Subcutaneous abdominal adipose tissue (tissue), 5 donors: Measurements from ENCODE around the gene MED9.

Experiments used
- H3K27ac ChIP-seq: one replicate; pipeline ENCODE4 v1.7.0; 2013; ENCODE audit warnings: low read depth, mild to moderate bottlenecking, inconsistent platforms, low read length, moderate library complexity
- H3K27me3 ChIP-seq, 5 donors: one replicate each; pipeline ENCODE4 v1.7.0; 2013; ENCODE audit warnings: low read length in 5 of 5, inconsistent platforms in 1 of 5; ENCODE audit not compliant: control insufficient read depth in 5 of 5, insufficient read depth in 4 of 5
- H3K36me3 ChIP-seq, 5 donors: one replicate each; pipeline ENCODE4 v1.7.0; 2013; ENCODE audit warnings: low read length in 5 of 5; ENCODE audit not compliant: control insufficient read depth in 5 of 5, insufficient read depth in 5 of 5
- H3K4me1 ChIP-seq, 5 donors: one replicate each; pipeline ENCODE4 v1.7.0; 2013; ENCODE audit warnings: low read length in 5 of 5, mild to moderate bottlenecking in 3 of 5, moderate library complexity in 1 of 5; ENCODE audit not compliant: control insufficient read depth in 5 of 5, insufficient read depth in 5 of 5
- H3K4me3 ChIP-seq, 5 donors: one replicate each; pipeline ENCODE4 v1.7.0; 2013; ENCODE audit warnings: low read length in 5 of 5, low read depth in 1 of 5
- H3K9ac ChIP-seq, 5 donors: one replicate each; pipeline ENCODE4 v1.7.0; 2013; ENCODE audit warnings: low read length in 5 of 5, mild to moderate bottlenecking in 4 of 5, moderate library complexity in 3 of 5
- H3K9me3 ChIP-seq, 5 donors: one replicate each; pipeline ENCODE4 v1.7.0; 2013; ENCODE audit warnings: low read length in 5 of 5; ENCODE audit not compliant: control insufficient read depth in 5 of 5
- donor health status: healthy.
- donor health status: healthy.
- donor health status: healthy.
- donor health status: healthy.
- donor health status: healthy.

The MED9 gene

DNA sequence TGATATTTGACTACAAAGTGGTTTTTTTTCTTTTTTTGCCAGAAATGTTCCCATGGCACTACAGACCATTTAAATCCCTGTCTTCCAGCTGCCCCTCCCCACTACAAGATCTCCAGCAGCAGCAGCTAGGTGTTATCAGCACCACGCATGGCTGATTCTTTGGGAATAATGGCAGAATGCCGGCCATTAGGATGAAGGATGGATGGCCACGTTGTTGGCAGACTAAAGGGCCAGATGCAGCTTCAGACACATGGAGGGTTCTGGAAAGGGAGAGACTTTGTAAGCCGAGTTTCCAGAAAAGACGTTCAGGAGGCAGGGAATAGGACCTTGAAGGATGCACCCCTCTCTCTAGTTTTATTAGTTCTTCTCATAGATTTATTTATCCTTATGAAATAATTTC, 10.3 kb upstream of the MED9 start:
- Histone ChIP-seq H3K27me3 (no peaks in the 10 kb centered on the region), H3K4me1 (peaks cover 4 to 22% (median 16%) of the 10 kb centered on the region in 5 donors), H3K36me3 (no peaks in the 10 kb centered on the region), H3K27ac (no peak overlapping the region), H3K9ac (no peak overlapping the region), H3K9me3 (no peaks in the 10 kb centered on the region), H3K4me3 (no peak overlapping the region)

GRCh38 chr17:17467016-17467415, 9.8 kb upstream of the MED9 start:
- Histone ChIP-seq H3K4me3 (no peak overlapping the region), H3K9me3 (no peaks in the 10 kb centered on the region), H3K4me1 (peaks cover 4 to 22% (median 16%) of the 10 kb centered on the region in 5 donors), H3K27ac (no peak overlapping the region), H3K27me3 (no peaks in the 10 kb centered on the region), H3K9ac (no peak overlapping the region), H3K36me3 (no peaks in the 10 kb centered on the region)

- no peak overlapping the region for H3K4me3 ChIP-seq
- no peaks in the 10 kb centered on the region for H3K9me3 ChIP-seq
- no peak overlapping the region for H3K9ac ChIP-seq
- no peaks in the 10 kb centered on the region for H3K36me3 ChIP-seq
- H3K4me1 ChIP-seq, result peaks cover 4 to 22% (median 16%) of the 10 kb centered on the region in 5 donors
- H3K27me3 ChIP-seq, result no peaks in the 10 kb centered on the region
- H3K27ac ChIP-seq, result no peak overlapping the region
Measured at GRCh38 chr17:17467720-17468119, 9.1 kb upstream of the MED9 start.

DNA sequence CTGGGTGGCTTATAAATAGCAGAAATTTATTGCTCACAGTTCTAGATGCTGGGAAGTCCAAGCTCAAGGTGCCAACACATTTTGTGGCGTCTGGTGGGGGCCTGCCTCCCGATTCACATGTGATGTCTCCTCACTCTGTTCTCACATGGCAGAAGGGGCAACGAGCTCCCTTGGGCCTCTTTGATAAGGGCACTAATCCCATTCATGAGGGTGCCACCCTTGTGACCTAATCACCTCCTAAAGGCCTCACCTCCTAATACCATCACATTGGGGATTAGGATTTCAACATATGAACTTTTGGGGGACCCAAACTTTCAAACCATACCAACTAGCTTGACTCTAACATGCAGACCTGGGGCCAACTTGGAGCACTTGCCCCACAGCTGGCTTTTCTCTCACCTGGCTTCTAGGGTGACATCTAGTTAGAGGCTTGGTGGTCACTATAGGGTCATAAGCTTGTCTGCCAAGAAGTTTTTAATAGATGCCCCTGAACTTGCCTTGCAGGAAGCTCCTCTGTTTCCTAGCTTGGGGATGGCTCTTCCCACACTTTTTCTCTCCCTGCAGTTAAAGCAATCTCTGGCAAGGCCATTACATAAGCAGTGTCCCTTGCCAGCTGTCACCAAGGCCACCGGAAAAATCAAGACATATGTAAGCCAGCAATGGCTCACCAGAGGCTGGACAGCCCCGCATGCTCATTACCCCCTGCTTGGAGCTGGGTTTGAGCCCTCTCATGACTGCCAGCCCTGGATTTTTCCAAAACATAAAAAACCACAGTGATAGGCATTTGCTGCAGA, 8.4 kb upstream of the MED9 start:
- no peak overlapping the region for H3K4me3 ChIP-seq
- peaks cover 4 to 22% (median 16%) of the 10 kb centered on the region in 5 donors for H3K4me1 ChIP-seq
- no peaks in the 10 kb centered on the region for H3K9me3 ChIP-seq
- H3K36me3 ChIP-seq, result no peaks in the 10 kb centered on the region
- no peak overlapping the region for H3K27ac ChIP-seq
- H3K9ac ChIP-seq, result no peak overlapping the region
- no peaks in the 10 kb centered on the region for H3K27me3 ChIP-seq

DNA sequence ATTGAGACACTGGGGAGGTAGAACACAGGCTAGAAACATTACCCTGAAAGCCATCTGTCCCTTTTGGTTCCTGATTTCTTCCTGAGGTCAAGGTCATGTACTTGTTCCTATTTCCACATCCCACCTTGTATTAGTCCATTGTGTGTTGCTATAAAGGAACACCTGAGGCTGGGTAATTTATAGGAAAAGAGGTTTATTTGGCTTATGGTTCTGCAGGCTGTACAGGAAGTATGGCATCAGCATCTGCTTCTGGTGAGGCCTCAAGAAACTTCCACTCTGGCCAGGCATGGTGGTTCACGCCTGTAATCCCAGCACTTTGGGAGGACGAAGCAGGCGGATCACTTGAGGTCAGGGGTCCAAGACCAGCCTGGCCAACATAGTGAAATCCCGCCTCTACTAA, 7.4 kb upstream of the MED9 start:
- Histone ChIP-seq H3K27ac (no peak overlapping the region), H3K9me3 (no peaks in the 10 kb centered on the region), H3K4me3 (no peak overlapping the region), H3K9ac (no peak overlapping the region), H3K36me3 (no peaks in the 10 kb centered on the region), H3K27me3 (no peaks in the 10 kb centered on the region), H3K4me1 (peaks cover 4 to 26% (median 19%) of the 10 kb centered on the region in 5 donors)

- no peak overlapping the region for H3K27ac ChIP-seq
- no peaks in the 10 kb centered on the region for H3K36me3 ChIP-seq
- no peaks in the 10 kb centered on the region for H3K27me3 ChIP-seq
Measured at GRCh38 chr17:17469996-17470395, 6.8 kb upstream of the MED9 start.

DNA sequence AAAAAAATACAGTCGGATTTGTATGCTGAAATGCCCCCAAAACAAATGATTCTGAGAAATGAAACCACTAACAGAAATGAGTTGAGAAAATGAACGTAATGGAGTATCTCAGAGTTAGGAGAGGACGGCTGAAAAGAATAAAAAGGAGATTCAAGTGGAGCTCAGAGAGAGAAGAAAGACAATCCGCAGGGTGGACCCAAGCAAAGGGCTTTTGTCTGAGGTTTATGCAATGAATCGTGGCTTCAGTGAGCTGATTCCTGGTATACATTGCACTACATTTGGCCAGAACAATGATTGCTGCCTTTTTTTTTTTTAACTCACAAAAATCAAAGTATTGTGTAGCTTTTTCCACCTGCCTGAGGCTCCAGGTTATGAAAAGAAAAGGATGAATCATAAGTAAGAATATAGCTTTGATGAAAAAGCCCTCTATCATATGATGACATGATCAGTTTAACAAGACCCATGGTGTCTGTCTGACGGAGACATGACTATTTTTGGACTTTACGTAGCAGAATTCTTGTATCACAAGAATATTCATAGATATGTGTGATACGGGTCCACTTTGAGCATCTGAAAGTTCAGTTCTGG, 4.4 kb upstream of the MED9 start:
- Histone ChIP-seq H3K27ac (no peak overlapping the region), H3K36me3 (no peaks in the 10 kb centered on the region), H3K9ac (no peak overlapping the region), H3K27me3 (no peaks in the 10 kb centered on the region), H3K4me3 (no peak overlapping the region), H3K4me1 (peaks cover 6 to 45% (median 36%) of the 10 kb centered on the region in 5 donors), H3K9me3 (no peaks in the 10 kb centered on the region)

More at GRCh38 chr17:17469996-17470395, 6.8 kb upstream of the MED9 start:
- no peak overlapping the region for H3K9ac ChIP-seq
- H3K4me1 ChIP-seq, result peaks cover 4 to 31% (median 23%) of the 10 kb centered on the region in 5 donors
- H3K4me3 ChIP-seq, result no peak overlapping the region
- no peaks in the 10 kb centered on the region for H3K9me3 ChIP-seq

DNA sequence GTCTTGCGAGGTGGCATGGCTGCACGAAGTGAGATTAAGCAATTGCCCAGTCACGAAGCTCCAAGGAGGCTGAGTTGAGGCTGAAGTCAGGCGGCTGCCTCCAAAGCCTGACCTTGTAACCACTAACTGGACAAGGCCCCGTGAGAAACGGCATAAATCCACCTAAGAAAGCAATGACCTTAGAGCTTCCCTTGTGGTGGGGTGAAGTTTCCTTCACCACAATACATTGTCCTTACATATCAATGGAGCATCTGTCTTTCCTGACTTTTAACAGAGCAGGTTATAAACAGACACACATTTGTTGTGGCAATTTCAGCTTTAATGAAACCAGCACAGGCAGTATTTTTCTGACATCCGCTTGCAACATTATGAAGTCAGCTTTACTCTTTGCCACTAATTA, 2.5 kb upstream of the MED9 start:
- Histone ChIP-seq H3K27me3 (no peaks in the 10 kb centered on the region), H3K36me3 (no peaks in the 10 kb centered on the region), H3K4me3 (peak overlapping the region in 1 of 5 donors; percentile 11), H3K27ac (peak overlapping the region; percentile 69), H3K9ac (no peak overlapping the region), H3K4me1 (peaks cover 6 to 41% (median 37%) of the 10 kb centered on the region in 5 donors), H3K9me3 (no peaks in the 10 kb centered on the region)

DNA sequence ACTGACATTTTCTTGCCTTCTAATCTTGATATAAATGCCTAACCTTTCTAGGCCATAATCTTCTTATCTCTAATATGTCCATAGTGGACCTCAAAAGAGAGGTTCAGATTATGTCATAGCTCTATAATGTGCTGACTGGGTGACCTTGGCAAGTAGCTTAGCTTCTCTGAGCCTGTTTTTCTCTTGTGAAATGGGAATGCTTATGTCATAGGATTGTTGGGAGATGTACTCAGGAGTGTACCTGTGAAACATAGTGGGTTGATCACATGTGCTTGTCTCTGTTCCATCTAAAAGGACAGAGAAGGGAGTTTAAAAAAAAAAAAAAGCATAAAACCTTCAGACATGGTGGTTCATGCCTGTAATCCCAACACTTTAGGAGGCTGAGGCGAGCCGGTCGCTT, 2.4 kb downstream of the MED9 start:
- H3K27ac ChIP-seq, result no peak overlapping the region

DNA sequence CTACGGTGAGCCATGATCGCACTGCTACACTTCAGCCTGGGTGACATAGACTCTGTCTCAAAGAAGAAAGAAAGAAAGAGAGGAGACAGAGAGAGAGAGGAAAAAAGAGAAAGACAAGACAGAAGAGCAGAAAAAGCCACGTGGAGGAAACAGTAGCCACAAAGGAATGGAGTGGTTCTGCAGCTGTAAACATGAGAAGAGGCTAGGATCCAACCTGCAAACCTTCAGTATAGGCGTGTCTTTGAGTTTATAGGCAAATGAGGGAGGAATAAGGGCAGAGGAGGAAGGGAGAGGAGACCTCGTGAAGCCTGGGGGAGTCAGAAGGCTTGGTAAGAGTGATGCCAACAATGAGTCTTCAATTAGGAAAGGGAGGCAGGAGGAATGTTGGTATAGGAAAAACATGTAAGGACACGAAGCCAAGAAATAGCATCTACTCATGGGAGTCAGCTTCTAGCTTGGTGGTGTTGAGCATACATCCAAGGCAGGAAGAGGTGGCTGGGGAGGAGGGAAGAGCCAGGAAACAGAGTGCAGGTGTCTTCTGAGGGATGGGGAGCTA, 3.9 kb downstream of the MED9 start:
- H3K27ac ChIP-seq, result peak overlapping the region; percentile 0
- no peaks in the 10 kb centered on the region for H3K27me3 ChIP-seq
- no peaks in the 10 kb centered on the region for H3K9me3 ChIP-seq
- H3K9ac ChIP-seq, result peak overlapping the region in 2 of 5 donors; percentile 43 to 56
- H3K4me3 ChIP-seq, result no peak overlapping the region
- H3K4me1 ChIP-seq, result peaks cover 8 to 36% (median 31%) of the 10 kb centered on the region in 5 donors
- peaks cover 0 to 13% (median 6%) of the 10 kb centered on the region in 5 donors for H3K36me3 ChIP-seq

More for the DNA sequence above, 2.4 kb downstream of the MED9 start:
- H3K4me3 ChIP-seq, result no peak overlapping the region
- peaks cover 0 to 9% (median 4%) of the 10 kb centered on the region in 5 donors for H3K36me3 ChIP-seq
- H3K4me1 ChIP-seq, result peaks cover 8 to 49% (median 43%) of the 10 kb centered on the region in 5 donors
- no peaks in the 10 kb centered on the region for H3K27me3 ChIP-seq
- no peaks in the 10 kb centered on the region for H3K9me3 ChIP-seq
- H3K9ac ChIP-seq, result no peak overlapping the region
